ENCODE data around the gene MPZL1.
"Not testable (repeated sequence)": the region's sequence is repeated elsewhere in the genome, so short reads cannot be mapped to it uniquely, and the experiment has no call there.

MPZL1 gene

GRCh38 chr1:167719715-167720421 lies 1.9 kb upstream of the MPZL1 start:
- DNase-seq, result not testable (repeated sequence)

- DNase-seq, result no peak
Measured at GRCh38 chr1:167720965-167721616, 691 bp upstream of the MPZL1 start.

GRCh38 chr1:167722152-167722869 lies 529 bp downstream of the MPZL1 start:
- DNase-seq, result no peak

- no peak for DNase-seq
Measured at GRCh38 chr1:167722870-167723251, 1.1 kb downstream of the MPZL1 start.

- no peak for DNase-seq
Measured at GRCh38 chr1:167723707-167724323, 2.0 kb downstream of the MPZL1 start.

GRCh38 chr1:167726008-167726407 lies 4.2 kb downstream of the MPZL1 start:
- DNase-seq, result no peak

- no peak for DNase-seq
Measured at GRCh38 chr1:167728818-167729410, 7.1 kb downstream of the MPZL1 start.

GRCh38 chr1:167734227-167734626 lies 12.4 kb downstream of the MPZL1 start:
- DNase-seq, result no peak

- DNase-seq, result no peak
Measured at GRCh38 chr1:167734841-167735240, 13.1 kb downstream of the MPZL1 start.

GRCh38 chr1:167737169-167737568 lies 15.4 kb downstream of the MPZL1 start:
- no peak for DNase-seq

GRCh38 chr1:167738158-167738557 lies 16.4 kb downstream of the MPZL1 start:
- no peak for DNase-seq

GRCh38 chr1:167739752-167740151 lies 18.0 kb downstream of the MPZL1 start:
- no peak for DNase-seq

GRCh38 chr1:167741103-167741502 lies 19.3 kb downstream of the MPZL1 start:
- DNase-seq, result not testable (repeated sequence)

GRCh38 chr1:167742392-167743057 lies 20.7 kb downstream of the MPZL1 start:
- not testable (repeated sequence) for DNase-seq

GRCh38 chr1:167744901-167745300 lies 23.1 kb downstream of the MPZL1 start:
- DNase-seq, result no peak

- DNase-seq, result no peak
Measured at GRCh38 chr1:167746013-167746672, 24.4 kb downstream of the MPZL1 start.

GRCh38 chr1:167746988-167747655 lies 25.3 kb downstream of the MPZL1 start:
- DNase-seq, result no peak

GRCh38 chr1:167747988-167748387 lies 26.2 kb downstream of the MPZL1 start:
- DNase-seq, result no peak

GRCh38 chr1:167748906-167749305 lies 27.1 kb downstream of the MPZL1 start:
- no peak for DNase-seq

GRCh38 chr1:167749741-167750140 lies 28.0 kb downstream of the MPZL1 start:
- DNase-seq, result no peak

- DNase-seq, result no peak
Measured at GRCh38 chr1:167750641-167751040, 28.9 kb downstream of the MPZL1 start.

All from GDM1 (cell line).